HEK293T (cell line): ENCODE measurements around the gene KCNK15.
A peak's percentile ranks its signal among the peaks of the same experiment; 100 is the strongest.

ENCODE experiments used
- CTCF ChIA-PET: fragments of 350-600 bp; formaldehyde crosslinking; extraction: SDS; loops from one replicate; lab custom pipeline; 2021; ENCODE audit warnings: antibody characterized with exemption, inconsistent platforms; lab: Yijun Ruan, JAX
- POLR2A ChIA-PET: fragments of 350-600 bp; formaldehyde crosslinking; extraction: SDS; loops from one replicate; lab custom pipeline; 2020; ENCODE audit warnings: antibody characterized with exemption, inconsistent platforms; lab: Yijun Ruan, JAX
- DNase-seq: peaks from one replicate; pipeline ENCODE4 v3.0.0; 2012; ENCODE audit warnings: mixed read lengths; ENCODE audit errors: extremely low spot score
- ARNT ChIP-seq: fragments of 450-650 bp; IDR thresholded peaks from 2 replicates; pipeline ENCODE4 v1.6.1; 2017; ENCODE audit warnings: mild to moderate bottlenecking
- BHLHE40 ChIP-seq: fragments of 450-650 bp; IDR thresholded peaks from 2 replicates; pipeline ENCODE4 v1.6.1; 2016; ENCODE audit warnings: mild to moderate bottlenecking, moderate library complexity, borderline replicate concordance
- CTBP1 ChIP-seq: fragments of 450-650 bp; IDR thresholded peaks from 2 replicates; pipeline ENCODE4 v1.6.1; 2016; ENCODE audit warnings: borderline replicate concordance
- ELF4 ChIP-seq: fragments of 450-650 bp; IDR thresholded peaks from 2 replicates; pipeline ENCODE4 v1.6.1; 2017; ENCODE audit warnings: antibody characterized with exemption
- FOXA1 ChIP-seq: fragments of 450-650 bp; IDR thresholded peaks from 2 replicates; pipeline ENCODE4 v1.6.1; 2016; ENCODE audit warnings: mild to moderate bottlenecking
- FOXK2 ChIP-seq: fragments of 450-650 bp; IDR thresholded peaks from 2 replicates; pipeline ENCODE4 v1.6.1; 2016; ENCODE audit warnings: mild to moderate bottlenecking
- FOXM1 ChIP-seq: fragments of 450-650 bp; IDR thresholded peaks from 2 replicates; pipeline ENCODE4 v1.6.1; 2017; ENCODE audit warnings: mild to moderate bottlenecking, borderline replicate concordance
- HDGF ChIP-seq: fragments of 450-650 bp; IDR thresholded peaks from 2 replicates; pipeline ENCODE4 v1.6.1; 2017; ENCODE audit warnings: antibody characterized with exemption, borderline replicate concordance
- L3MBTL2 ChIP-seq: fragments of 450-650 bp; conservative IDR thresholded peaks from 2 replicates; pipeline ENCODE4 v1.6.1; 2016; ENCODE audit warnings: mild to moderate bottlenecking
- LEF1 ChIP-seq: fragments of 450-650 bp; IDR thresholded peaks from 2 replicates; pipeline ENCODE4 v1.6.1; 2017; ENCODE audit warnings: mild to moderate bottlenecking, borderline replicate concordance
- NFRKB ChIP-seq: fragments of 450-650 bp; IDR thresholded peaks from 2 replicates; pipeline ENCODE4 v1.6.1; 2016; ENCODE audit warnings: mild to moderate bottlenecking, moderate library complexity
- PKNOX1 ChIP-seq: fragments of 450-650 bp; IDR thresholded peaks from 2 replicates; pipeline ENCODE4 v1.6.1; 2016
- SP1 ChIP-seq: fragments of 450-650 bp; IDR thresholded peaks from 2 replicates; pipeline ENCODE4 v1.6.1; 2017
- SUZ12 ChIP-seq: fragments of 450-650 bp; IDR thresholded peaks from 2 replicates; pipeline ENCODE4 v1.6.1; 2016; ENCODE audit warnings: mild to moderate bottlenecking
- TARDBP ChIP-seq: fragments of 450-650 bp; IDR thresholded peaks from 2 replicates; pipeline ENCODE4 v1.6.1; 2016
- ZNF384 ChIP-seq: fragments of 450-650 bp; IDR thresholded peaks from 2 replicates; pipeline ENCODE4 v1.6.1; 2016

The KCNK15 gene

GRCh38 chr20:44743080-44743701, 2.5 kb upstream of the KCNK15 start:
- TF ChIP-seq HDGF (no peak), FOXM1 (no peak), NFRKB (no peak), BHLHE40 (no peak), L3MBTL2 (no peak), FOXK2 (no peak), ARNT (no peak), CTBP1 (no peak), SP1 (no peak), TARDBP (no peak), SUZ12 (no peak), LEF1 (no peak), ZNF384 (no peak), FOXA1 (no peak)
- ChIA-PET CTCF (no interaction called here), POLR2A (interaction anchor here (1.2 kb wide), 1 partner anchor 8 kb away, joined by 3 read pairs; no protein-coding TSS in a partner anchor)
- no peak for DNase-seq

DNA sequence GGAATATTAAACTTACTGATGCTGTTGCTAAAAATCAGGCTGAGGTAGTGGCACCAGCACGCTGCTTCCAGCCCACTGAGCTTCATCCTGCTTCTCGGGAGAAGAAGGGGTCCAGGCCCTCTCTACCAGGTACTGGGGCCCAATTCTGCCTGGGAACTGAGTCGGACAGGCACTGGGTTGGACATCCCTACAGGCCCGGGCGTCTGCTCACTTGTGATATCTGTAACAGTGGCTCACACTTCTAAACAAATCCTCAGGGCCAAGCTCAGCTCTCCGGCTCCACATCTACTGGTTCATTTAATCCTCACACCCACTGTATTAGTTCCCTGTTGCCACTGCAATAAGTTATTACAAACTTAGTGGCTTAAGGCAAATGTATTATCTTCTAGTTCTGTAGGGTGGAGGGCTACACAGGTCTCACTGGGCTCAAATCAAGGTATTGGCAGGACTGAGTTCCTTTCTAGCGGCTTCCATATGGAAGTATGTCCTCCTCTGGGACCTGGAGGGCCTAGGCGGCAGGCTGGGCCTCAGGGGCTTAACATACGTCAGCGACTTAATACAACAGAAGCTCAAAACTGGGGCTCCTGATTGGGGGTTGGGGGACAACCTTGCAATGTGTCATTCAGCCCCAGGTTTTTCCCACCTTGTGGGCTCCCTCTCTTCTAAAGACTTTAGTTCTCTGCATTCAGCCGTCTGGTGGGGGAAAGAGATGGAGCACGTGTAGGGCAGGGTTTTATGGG, 1.6 kb upstream of the KCNK15 start:
- no peak for DNase-seq
- ChIA-PET CTCF (no interaction called here), POLR2A (interaction anchor here (1.2 kb wide), 1 partner anchor 7 kb away, joined by 3 read pairs; no protein-coding TSS in a partner anchor)
- TF ChIP-seq CTBP1 (no peak), LEF1 (no peak), SP1 (no peak), L3MBTL2 (no peak), NFRKB (no peak), ELF4 (no peak)

- ChIA-PET POLR2A (no interaction called here), CTCF (no interaction called here)
- no peak for DNase-seq
- TF ChIP-seq PKNOX1 (no peak), SUZ12 (no peak), HDGF (no peak), LEF1 (no peak)
Observed at GRCh38 chr20:44745122-44745597, 505 bp upstream of the KCNK15 start.

GRCh38 chr20:44746367-44747165, 901 bp downstream of the KCNK15 start:
- no peak for DNase-seq
- ChIA-PET CTCF (interaction anchor here (0.7 to 2.4 kb wide), 6 partner anchors 12 to 349 kb away, joined by 3 to 12 read pairs (median 6); no protein-coding TSS in a partner anchor), POLR2A (interaction anchor here (0.7 to 1.4 kb wide), 2 partner anchors 62 to 139 kb away, joined by 3 read pairs; partner anchors contain the start of gene YWHAB)
- TF ChIP-seq ELF4 (no peak), HDGF (no peak), PKNOX1 (no peak), NFRKB (no peak), SP1 (no peak), CTBP1 (no peak)

DNA sequence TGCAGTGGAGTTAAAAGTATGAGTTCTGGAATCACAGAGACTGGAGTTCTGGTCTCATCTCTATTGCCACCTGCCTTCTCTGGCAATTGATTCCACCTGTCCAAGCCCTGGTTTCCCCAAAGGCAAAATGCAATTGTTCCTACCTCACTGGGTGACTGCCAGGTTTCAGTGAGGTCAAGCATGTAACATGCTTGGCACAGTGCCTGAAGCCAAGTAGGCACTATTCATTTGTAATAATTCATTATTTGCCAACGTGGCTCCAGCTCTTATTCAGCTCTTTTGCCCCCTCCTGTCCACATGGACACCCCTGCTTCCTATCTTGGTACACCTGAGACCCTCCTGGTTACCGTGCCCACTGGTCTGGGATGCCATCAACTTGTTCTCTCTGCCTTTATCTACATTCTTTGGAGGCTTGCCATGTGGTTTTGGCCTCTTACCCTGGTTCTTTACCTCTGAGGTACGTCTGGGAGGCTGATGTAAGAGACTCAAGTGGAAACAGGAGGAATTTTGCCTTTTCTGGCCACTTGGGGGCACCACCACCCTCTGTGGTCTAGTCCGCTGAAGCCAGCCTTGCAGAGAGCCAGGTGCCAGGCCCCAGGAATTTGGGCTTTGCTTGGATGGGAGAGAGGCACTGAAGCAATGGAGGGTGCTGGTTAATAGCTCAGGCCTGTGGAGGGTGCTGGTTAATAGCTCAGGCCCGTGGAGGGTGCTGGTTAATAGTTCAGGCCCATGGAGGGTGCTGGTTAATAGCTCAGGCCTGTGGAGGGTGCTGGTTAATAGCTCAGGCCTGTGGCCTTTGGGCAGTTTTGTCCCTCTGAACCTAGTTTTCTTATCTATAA, 1.7 kb downstream of the KCNK15 start:
- ChIA-PET POLR2A (interaction anchor here (0.6 to 1.4 kb wide), 4 partner anchors 61 to 213 kb away, joined by 3 read pairs; partner anchors contain the start of genes TOMM34 and YWHAB), CTCF (interaction anchor here (0.7 to 2.4 kb wide), 10 partner anchors 9 to 349 kb away, joined by 3 to 12 read pairs (median 4); no protein-coding TSS in a partner anchor)
- peak; percentile 84 for DNase-seq
- TF ChIP-seq NFRKB = no peak
- no peak for TF ChIP-seq TARDBP
- no peak for TF ChIP-seq ZNF384
- TF ChIP-seq CTBP1 = no peak
- TF ChIP-seq LEF1 = no peak
- no peak for TF ChIP-seq L3MBTL2
- TF ChIP-seq BHLHE40 = no peak
- TF ChIP-seq FOXK2 = no peak
- no peak for TF ChIP-seq ARNT
- no peak for TF ChIP-seq PKNOX1
- TF ChIP-seq ELF4 = no peak
- no peak for TF ChIP-seq HDGF
